K562 (cell line): ENCODE results near the gene FLAD1. TPM values are rescaled to one million over a fixed set of nuclear protein-coding genes. Genes with fewer than 3 reads are reported as not detected.

Experiments
- E2F3 ChIP-seq: fragments of 250-450 bp; sonication (Bioruptor Pico); IDR thresholded peaks from 2 replicates; pipeline ENCODE4 v1.4.0; 2020; ENCODE audit warnings: mild to moderate bottlenecking
- HBP1 ChIP-seq: fragments of 450-650 bp; formaldehyde crosslinking; IDR thresholded peaks from 2 replicates; pipeline ENCODE4 v1.4.0; 2022; ENCODE audit warnings: missing genetic modification characterization
- HLTF ChIP-seq: fragments of 450-650 bp; IDR thresholded peaks from 2 replicates; pipeline ENCODE4 v1.6.1; 2016
- HNRNPL ChIP-seq: fragments of 200-400 bp; formaldehyde crosslinking; IDR thresholded peaks from 2 replicates; pipeline ENCODE4 v1.6.1; 2017; ENCODE audit warnings: low read depth, mild to moderate bottlenecking, low read length
- ID3 ChIP-seq, 2 experiments: fragments of 250-450 bp in 1 of 2; fragments of 450-650 bp in 1 of 2; sonication (Bioruptor Pico) in 1 of 2; IDR thresholded peaks; 2 replicates each; pipeline versions ENCODE4 v1.6.1 to v1.8.0; 2016 to 2021; ENCODE audit warnings: mild to moderate bottlenecking in 2 of 2, moderate library complexity in 2 of 2, missing compliant biosample characterization in 1 of 2, missing genetic modification characterization in 1 of 2
- MITF ChIP-seq: IDR thresholded peaks from 2 replicates; pipeline ENCODE4 v1.6.1; 2014; ENCODE audit warnings: antibody characterized with exemption
- NUFIP1 ChIP-seq: fragments of 450-650 bp; IDR thresholded peaks from 2 replicates; pipeline ENCODE4 v1.6.1; 2018; ENCODE audit not compliant: partially characterized antibody
- VEZF1 ChIP-seq: fragments of 200-800 bp; sonication (Bioruptor generic); IDR thresholded peaks from 2 replicates; pipeline ENCODE4 v1.6.1; 2017; ENCODE audit warnings: missing genetic modification characterization, missing compliant biosample characterization
- YY1 ChIP-seq, 3 experiments: IDR thresholded peaks; 2 replicates each; pipeline ENCODE4 v1.6.1; 2011; ENCODE audit warnings: low read length in 2 of 3, mild to moderate bottlenecking in 2 of 3, moderate library complexity in 2 of 3, borderline replicate concordance in 1 of 3, control low read depth in 1 of 3, low read depth in 1 of 3; ENCODE audit not compliant: insufficient read depth in 3 of 3, insufficient replicate concordance in 2 of 3, control insufficient read depth in 1 of 3, insufficient read length in 1 of 3; ENCODE audit errors: extremely low read depth in 1 of 3
- ZBTB1 ChIP-seq: sonication (generic); formaldehyde crosslinking; IDR thresholded peaks from 2 replicates; pipeline ENCODE4 v1.8.1; 2023; ENCODE audit warnings: missing genetic modification reagents, low read depth, mild to moderate bottlenecking, borderline replicate concordance
- ZBTB33 ChIP-seq: sonication (generic); formaldehyde crosslinking; IDR thresholded peaks from 2 replicates; pipeline ENCODE4 v1.8.1; 2023; ENCODE audit warnings: mild to moderate bottlenecking, missing genetic modification reagents
- ZKSCAN1 ChIP-seq: fragments of 150-350 bp; IDR thresholded peaks from 2 replicates; pipeline ENCODE4 v1.6.1; 2016; ENCODE audit warnings: low read depth, low read length
- ZNF609 ChIP-seq: sonication (generic); formaldehyde crosslinking; IDR thresholded peaks from 2 replicates; pipeline ENCODE4 v1.8.1; 2023; ENCODE audit warnings: missing genetic modification reagents, mild to moderate bottlenecking, borderline replicate concordance
- polyA plus RNA-seq, 8 experiments: library from polyadenylated mRNA; depleted of rRNA in 4 of 8; stranded (reverse) in 5 of 8; unstranded in 3 of 8; fragments of >200 nt; fragmentation: Nextera tagmentation in 2 of 8; fragmentation: Illumina TruSeq in 1 of 8; extraction: Ambion mirVana in 2 of 8; extraction: Trizol in 1 of 8; gene quantifications; 2 replicates each; pipeline versions ENCODE4 v1.2.1 to v1.2.3, GENCODE V29; 2011 to 2014; ENCODE audit warnings: inconsistent platforms in 1 of 8, missing spikeins in 1 of 8
- total RNA-seq, 7 experiments: library from RNA; depleted of rRNA in 6 of 7; stranded (reverse); fragments of >200 nt in 6 of 7; fragmentation: Illumina TruSeq in 2 of 7; extraction: Trizol in 2 of 7; gene quantifications; 2 replicates each; pipeline versions ENCODE4 v1.2.1 to v1.2.3, GENCODE V29; 2011 to 2021; ENCODE audit warnings: low replicate concordance in 1 of 7

The FLAD1 gene
- total and polyA plus RNA-seq, 9 of the 15 experiments (the other 6 are each of a cell fraction or from before 2014, with no cell fraction given), result 24.9 to 85.8 (median 67.0) TPM

GRCh38 chr1:154974102-154974807 is 8.9 kb upstream of the FLAD1 start, which contains the start of gene CKS1B (continued):
- TF ChIP-seq MITF (no peak), E2F3 (peak; percentile 60; the same call in 1 of the 2 replicates), ZBTB33 (CRISPR knock-in tag) (no peak), YY1 (IDR thresholded peaks at IDR 0.05; ENCODE audit: borderline replicate concordance in 1 of 3, control insufficient read depth in 1 of 3, extremely low read depth in 1 of 3, insufficient read depth in 3 of 3, insufficient read length in 1 of 3, insufficient replicate concordance in 2 of 3, low read depth in 1 of 3, low read length in 2 of 3) (peak in 1 of 3 experiments; percentile 52), HNRNPL (no peak), ID3 (CRISPR knock-in tag; IDR thresholded peaks at IDR 0.05) (no peak), ID3 (tag; IDR thresholded peaks at IDR 0.05) (no peak), NUFIP1 (no peak), ZKSCAN1 (no peak), VEZF1 (peak; percentile 16; the same call in 1 of the 2 replicates), ZBTB1 (0 out of 2 replicates have a peak, but pooled peaks have one; percentile 56), HBP1 (peak; percentile 88), HLTF (no peak), ZNF609 (CRISPR knock-in tag) (no peak)
